Umbilical cord (tissue), 2 donors: ENCODE measurements around the gene SNX21. TPM values are rescaled to one million over a fixed set of nuclear protein-coding genes. Genes with fewer than 3 reads are reported as not detected.

ENCODE experiments used
- DNase-seq: peaks from one replicate; pipeline ENCODE4 v3.0.0-alpha.2; 2015; ENCODE audit warnings: low spot score
- total RNA-seq: library from RNA; depleted of rRNA; stranded (reverse); fragments of >200 nt; gene quantifications from one replicate; pipeline ENCODE4 v1.2.3, GENCODE V29; 2014; ENCODE audit warnings: low replicate concordance; ENCODE audit not compliant: insufficient read depth

The SNX21 gene
- total RNA-seq, 1 donor from 2014 or later, result 35.2 TPM

DNA sequence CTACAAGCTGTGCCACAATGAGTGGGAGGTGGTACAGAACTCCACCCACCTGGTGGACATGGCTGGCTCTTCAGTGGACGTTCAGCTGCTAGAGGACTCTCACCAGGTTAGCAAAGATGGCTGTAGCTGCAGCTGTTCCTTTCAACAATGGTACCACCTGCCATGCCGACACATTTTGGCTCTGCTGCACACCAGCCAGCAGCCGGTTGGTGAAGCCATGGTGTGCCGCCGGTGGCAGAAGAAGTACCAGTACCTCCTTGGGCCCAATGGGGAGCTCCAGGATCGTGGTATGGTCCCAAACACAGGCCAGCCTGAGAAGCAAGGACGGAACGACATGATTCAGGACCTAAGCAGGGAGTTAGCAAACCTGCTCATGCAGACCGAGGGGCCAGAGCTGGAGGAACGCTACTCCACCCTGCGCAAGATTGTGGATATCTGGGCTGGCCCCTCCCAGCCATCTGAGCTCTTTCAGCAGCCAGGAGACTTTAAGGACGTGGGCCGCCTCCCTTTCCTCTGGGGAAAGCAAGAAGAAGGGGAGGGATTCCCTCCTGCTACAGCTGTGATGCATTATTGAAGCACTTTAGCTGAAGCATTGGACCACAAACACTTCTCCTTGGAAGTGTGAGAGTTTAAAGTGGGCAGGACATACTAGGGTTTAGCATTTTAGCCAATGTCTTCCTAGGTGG lies 44.6 kb downstream of the SNX21 start:
- peak; percentile 36 for DNase-seq

DNA sequence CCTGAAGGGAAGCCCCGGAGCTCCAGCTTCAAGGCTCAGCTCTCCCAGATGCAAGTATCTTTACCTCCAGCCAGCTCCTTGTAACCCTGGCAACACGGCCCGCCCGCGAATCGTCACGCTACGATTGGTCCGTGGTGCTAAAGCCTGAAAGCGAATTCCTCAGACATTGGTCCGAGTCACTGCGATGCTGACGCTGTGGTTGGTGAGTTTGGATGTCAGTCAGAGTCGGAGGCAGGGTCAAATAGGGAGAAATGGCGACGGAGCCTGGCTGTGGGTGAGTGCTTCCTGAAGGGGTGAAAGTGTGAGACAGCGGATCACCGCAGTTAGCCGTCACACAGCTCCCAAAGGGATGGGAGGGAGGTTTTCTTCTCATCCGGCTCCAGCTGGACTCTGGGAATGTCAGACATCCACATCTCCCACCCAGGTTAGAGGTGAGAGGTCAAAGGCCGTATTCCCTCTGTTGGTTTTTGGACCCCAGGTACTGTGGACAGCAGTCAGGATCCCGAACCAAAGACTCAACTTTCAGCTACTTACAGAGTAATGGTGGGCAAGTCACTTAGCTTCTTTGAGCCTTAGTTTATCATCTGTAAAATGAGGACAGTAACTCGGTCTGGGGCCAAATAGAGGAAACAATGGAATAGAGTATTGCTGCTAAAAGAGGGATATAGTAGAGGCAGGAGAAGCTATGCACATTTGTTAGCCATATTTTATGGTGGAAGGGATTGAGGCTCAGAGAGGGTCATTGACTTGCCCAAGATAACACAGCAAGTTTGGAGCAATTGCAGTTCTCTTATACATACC lies 47.6 kb downstream of the SNX21 start, which contains the start of gene ZSWIM1:
Gene ZSWIM1 (plus strand): TSS at position 240 of the 801 bp plus-strand sequence. CDS start 1,366 bp downstream, outside the sequence.
- DNase-seq, result peak; percentile 100

- DNase-seq, result no peak
Observed at GRCh38 chr20:45882469-45883099, 49.0 kb downstream of the SNX21 start.

DNA sequence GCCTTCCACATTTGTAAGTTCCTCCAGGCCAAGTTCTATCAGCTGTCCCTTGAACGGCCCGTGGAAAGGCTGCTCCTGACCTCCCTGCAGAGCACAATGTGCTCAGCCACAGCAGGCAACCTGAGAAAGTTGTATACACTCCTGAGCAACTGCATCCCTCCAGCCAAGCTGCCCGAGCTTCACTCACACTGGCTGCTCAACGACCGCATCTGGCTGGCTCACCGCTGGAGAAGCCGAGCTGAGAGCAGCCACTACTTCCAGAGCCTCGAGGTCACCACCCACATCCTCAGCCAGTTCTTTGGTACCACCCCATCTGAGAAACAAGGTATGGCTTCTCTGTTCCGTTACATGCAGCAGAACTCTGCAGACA lies 49.5 kb downstream of the SNX21 start:
- no peak for DNase-seq

- no peak for DNase-seq
Observed at GRCh38 chr20:45886590-45887345, 53.2 kb downstream of the SNX21 start.

GRCh38 chr20:45887346-45887715 lies 53.7 kb downstream of the SNX21 start, which contains the start of gene SPATA25:
Gene SPATA25, minus strand, starts transcription at chr20:45887622. Its CDS starts 32 bp downstream, at chr20:45887590.
- no peak for DNase-seq

DNA sequence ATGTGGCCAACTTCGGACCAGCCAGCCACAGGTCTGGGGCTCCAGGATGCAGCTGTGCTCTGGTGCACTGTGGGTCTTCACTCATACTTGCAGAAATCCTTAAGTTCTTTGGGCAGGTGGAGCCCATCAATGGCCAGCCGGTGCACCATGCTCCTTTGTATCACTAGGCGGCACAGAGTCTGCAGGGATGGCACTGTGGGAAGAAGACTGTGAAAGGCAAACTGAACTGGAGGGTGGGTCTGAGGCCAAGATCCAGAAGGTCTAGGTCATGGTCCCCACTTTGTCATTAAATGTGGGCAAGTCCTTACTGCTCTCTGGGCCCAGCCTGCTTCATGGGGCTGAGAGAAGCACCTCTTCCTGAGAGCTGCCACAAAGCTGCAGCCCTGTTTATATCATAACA lies 55.1 kb downstream of the SNX21 start:
- no peak for DNase-seq

- DNase-seq, result peak; percentile 87
Observed at GRCh38 chr20:45890077-45890984, 56.7 kb downstream of the SNX21 start.

- DNase-seq, result peak; percentile 93
Observed at GRCh38 chr20:45890985-45891983, 57.7 kb downstream of the SNX21 start, which contains the start of the genes CTSA and NEURL2. Gene CTSA, plus strand, starts transcription at chr20:45891335. Its CDS starts 234 bp downstream, at chr20:45891569. Gene NEURL2, minus strand, starts transcription at chr20:45891208. Its CDS starts 217 bp downstream, at chr20:45890991.

GRCh38 chr20:45892049-45892825 lies 58.6 kb downstream of the SNX21 start:
- no peak for DNase-seq

Other genes starting within 250 kb of the SNX21 start
- gene WFDC10A, start 204.1 kb upstream of the SNX21 start, total RNA-seq, result not detected
- gene WFDC9, start 202.5 kb upstream of the SNX21 start, total RNA-seq, result not detected
- gene WFDC11, start 163.6 kb upstream of the SNX21 start, total RNA-seq, result not detected
- 5.5 TPM for gene WFDC13, start 131.8 kb upstream of the SNX21 start, total RNA-seq
- not detected for gene WFDC10B, start 128.8 kb upstream of the SNX21 start, total RNA-seq
- not detected for gene SPINT4, start 111.5 kb upstream of the SNX21 start, total RNA-seq
- 1.7 TPM for gene WFDC3, start 41.9 kb upstream of the SNX21 start, total RNA-seq
- 24.1 TPM for gene DNTTIP1, start 41.8 kb upstream of the SNX21 start, total RNA-seq
- 3.6 TPM for gene UBE2C, start 21.2 kb upstream of the SNX21 start, total RNA-seq
- gene TNNC2, start 6.5 kb upstream of the SNX21 start, total RNA-seq, result not detected
- 20.0 TPM for gene ACOT8, start 23.6 kb downstream of the SNX21 start, total RNA-seq
- 7.7 TPM for gene ZSWIM3, start 23.8 kb downstream of the SNX21 start, total RNA-seq
- gene ZSWIM1, start 47.4 kb downstream of the SNX21 start, total RNA-seq, result 3.1 TPM
- gene SPATA25, start 53.8 kb downstream of the SNX21 start, total RNA-seq, result 3.6 TPM
- gene NEURL2, start 57.4 kb downstream of the SNX21 start, total RNA-seq, result 1.9 TPM
- 16.4 TPM for gene CTSA, start 57.5 kb downstream of the SNX21 start, total RNA-seq
- 108 TPM for gene PLTP, start 78.4 kb downstream of the SNX21 start, total RNA-seq
- gene PCIF1, start 100.9 kb downstream of the SNX21 start, total RNA-seq, result 8.9 TPM
- 13.7 TPM for gene ZNF335, start 138.4 kb downstream of the SNX21 start, total RNA-seq
- gene MMP9, start 175.1 kb downstream of the SNX21 start, total RNA-seq, result 2.4 TPM
- 9.1 TPM for gene SLC12A5, start 195.4 kb downstream of the SNX21 start, total RNA-seq